ENCODE results near the gene ANKRD9. TPM values are rescaled to one million over a fixed set of nuclear protein-coding genes. Genes with fewer than 3 reads are reported as not detected.
"Not testable (repeated sequence)": the region's sequence is repeated elsewhere in the genome, so short reads cannot be mapped to it uniquely, and the experiment has no call there.

Gene ANKRD9, protein sequence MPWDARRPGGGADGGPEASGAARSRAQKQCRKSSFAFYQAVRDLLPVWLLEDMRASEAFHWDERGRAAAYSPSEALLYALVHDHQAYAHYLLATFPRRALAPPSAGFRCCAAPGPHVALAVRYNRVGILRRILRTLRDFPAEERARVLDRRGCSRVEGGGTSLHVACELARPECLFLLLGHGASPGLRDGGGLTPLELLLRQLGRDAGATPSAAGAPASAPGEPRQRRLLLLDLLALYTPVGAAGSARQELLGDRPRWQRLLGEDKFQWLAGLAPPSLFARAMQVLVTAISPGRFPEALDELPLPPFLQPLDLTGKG
- 137 TPM for total RNA-seq
- long read RNA-seq, full-length matches to known transcripts = 362 of 435 reads
- long read RNA-seq, partial matches to known transcripts = 0 of 435 reads
- long read RNA-seq, other reads (novel, unspliced or antisense) = 73 of 435 reads

DNA sequence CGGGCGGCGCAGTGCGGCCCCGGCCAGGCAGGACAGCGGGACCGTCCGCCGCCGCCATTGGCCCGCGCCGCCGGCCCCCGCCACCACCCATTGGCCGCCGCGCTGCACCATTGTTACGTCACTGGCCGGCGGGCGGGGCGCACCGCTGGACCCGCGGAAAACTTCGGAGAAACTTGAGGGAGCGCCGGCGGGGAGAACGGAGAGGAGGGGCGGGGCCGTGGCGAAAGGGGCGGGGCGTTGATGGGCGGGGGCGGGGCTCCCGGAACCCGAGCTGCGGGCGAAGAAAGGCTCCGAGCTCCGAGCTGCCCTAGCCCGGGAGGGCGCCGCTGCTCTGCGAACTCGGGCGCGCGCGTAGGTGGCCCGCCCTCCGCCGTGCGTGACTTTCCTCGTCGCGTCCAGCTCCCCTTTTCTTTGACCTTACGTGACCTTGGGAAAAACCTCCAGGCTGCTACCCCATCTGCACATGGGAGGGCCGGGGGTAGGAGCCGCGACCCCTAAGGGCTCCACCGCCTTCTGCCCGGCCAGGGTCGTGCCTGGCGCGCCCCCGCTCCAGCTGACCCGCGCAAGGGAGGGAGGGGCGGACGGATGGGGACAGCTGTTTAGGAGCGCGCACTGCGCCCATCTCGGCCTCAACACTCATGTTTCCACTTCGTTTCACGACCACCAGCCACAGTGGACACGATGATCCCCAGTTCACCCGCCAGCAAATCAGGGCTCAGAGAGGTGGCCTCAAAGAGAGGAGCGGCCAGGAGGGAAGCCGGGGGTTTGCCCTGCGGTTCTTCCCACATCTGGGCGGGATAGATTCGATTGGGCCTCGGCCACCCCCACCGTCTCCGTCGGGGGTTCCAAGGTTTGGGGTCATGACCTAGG, at the start of gene ANKRD9:
Gene ANKRD9, minus strand, starts transcription at position 31 of the 870 bp plus-strand sequence. CDS start 1,887 bp downstream, outside the sequence.
- intact Hi-C loops (cut with DNase I) = loop anchor here (5.0 to 10.0 kb wide), 2 partner anchors 193 to 275 kb away; partner anchors contain the start of gene ZNF839

DNA sequence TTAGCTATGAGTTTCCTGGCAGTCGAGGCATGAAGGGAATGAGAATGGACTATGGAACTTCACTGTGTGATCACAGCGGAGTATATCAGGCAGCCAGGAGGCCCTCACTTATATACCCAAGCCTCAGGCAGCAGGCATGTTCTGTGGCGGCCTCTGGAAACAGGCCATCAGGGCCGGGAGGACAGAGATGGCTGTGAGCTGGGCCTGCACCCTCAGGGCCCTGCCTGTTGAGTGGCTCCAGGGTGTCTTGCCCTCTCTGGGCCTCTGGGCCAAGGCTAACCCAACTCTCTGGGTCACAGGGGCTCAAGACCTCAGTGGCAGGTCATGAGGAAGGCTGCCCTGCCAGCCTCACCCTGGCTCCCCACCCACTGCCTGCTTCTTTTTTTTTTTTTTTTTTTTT, 49.0 kb upstream of the ANKRD9 start:
- intact Hi-C loops (cut with DNase I) = no loop called here

More for the DNA sequence above, at the start of gene ANKRD9:
- DNase-seq (ENCODE audit: low spot score) = peak; percentile 97

DNA sequence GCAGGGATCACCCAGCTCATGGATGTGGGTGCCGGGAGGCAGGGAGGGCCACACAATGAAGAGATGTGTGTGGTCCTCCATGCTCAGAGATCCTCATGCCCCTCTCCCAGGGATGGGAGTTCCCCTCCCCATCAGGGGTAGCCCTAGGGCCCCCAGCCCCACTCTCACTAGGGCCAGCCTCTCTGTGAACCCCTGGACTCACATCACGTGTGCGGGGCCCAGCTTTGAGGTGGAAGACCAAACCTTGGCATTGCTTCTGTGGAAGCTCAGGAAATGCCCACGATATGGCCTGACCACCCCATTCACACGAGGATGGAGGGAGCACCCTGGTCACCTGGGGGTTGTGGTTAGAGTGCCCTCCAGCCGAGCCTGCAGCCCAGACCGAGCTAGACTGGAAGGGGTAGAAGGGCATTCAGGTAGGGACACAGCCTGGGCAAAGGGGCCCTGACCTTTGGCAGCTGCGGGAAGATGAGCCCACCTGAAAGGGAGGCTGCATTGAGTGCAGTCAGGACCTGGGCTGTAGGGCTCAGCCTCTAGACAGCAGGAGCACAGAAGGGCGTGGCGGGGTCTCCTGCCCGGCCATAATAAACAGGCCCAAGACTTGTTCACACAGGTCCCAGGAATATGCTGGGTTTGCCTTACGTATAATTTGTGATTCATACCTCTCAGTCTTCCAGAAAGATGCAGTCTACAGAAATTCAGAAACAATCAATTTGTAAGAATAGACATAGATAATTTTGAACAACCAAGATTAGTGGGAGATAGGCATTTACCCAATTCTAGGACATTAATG, 48.1 kb upstream of the ANKRD9 start:
- intact Hi-C loops (cut with DNase I) = no loop called here
- DNase-seq (ENCODE audit: low spot score) = no peak

More for the DNA sequence above, 49.0 kb upstream of the ANKRD9 start:
- no peak for DNase-seq (ENCODE audit: low spot score)

DNA sequence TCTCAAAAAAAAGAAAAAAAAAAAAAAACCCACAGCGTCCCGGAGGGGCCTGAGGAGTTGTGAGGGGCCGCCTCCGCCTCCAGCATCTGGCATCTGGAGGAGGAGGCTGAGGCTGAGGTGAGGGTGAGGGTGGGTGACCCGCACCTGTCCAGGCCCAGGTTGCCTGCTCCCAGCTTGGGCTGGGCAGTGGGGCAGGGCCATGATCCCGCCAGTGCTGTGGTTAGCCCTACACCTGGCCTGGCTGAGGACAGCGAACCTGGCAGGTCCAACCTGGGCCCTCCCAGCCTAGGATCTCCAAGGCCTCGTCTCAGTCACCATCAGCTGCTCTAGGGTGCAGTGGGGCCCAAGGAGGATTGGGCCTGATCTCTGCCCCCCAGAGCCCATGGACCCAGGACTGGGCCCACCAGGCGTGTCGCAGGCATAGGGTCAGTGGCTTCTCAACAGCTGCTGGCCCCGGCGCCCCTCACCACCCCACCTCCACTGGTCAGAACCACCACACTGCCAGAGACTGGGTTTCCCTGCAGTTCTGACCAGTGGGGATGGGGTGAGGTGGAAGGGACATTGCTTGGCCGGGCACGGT, 46.6 kb upstream of the ANKRD9 start:
- DNase-seq (ENCODE audit: low spot score) = no peak
- intact Hi-C loops (cut with DNase I) = no loop called here

DNA sequence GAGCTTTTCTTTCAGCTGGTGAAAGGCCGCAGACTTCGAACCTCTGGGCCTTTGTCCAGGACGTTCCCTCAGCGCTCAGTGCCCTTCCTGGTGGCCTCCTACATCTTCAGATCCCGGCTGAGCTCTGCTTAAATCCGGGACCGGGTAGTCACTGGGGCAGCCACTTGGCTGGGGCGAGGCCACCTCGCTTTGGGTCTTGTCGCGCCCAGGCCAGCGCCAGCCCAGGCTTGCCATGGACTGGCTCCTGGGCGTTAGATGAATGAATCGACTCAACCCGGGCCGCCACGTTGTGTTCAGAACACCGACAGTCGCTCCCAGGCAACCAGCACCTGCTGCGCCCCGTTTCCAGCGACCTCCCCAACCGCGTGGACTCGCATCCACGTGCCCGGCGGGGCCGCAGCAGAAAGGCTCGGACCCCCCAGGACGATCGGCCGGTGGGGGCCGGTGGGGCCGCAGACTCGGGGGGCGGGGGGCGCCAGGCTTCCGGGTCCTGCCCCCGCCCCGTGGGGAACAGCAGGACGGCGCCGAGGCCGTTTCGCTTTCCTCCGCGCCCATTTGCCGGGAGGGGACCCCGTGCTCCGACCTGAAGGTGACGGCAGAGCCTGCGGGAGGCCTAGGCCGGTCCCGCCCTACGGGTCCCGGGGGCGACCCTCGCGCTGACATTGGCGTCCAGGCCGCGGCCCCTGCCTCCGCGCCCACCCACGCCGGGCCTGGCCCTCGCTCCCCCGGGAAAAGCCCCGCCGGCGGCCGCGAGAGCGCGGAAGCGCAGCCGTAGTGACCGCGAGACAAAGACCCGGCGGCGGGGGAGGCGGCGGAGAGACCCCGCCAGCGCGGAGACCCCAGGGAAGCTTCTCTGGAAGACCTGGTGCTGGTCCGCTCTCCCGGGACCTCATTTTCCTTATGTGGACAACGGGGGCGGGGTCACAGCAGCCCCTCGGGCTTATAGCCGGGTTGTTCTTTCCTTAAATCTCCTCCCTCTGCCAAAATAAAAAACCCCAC, 45.5 kb upstream of the ANKRD9 start:
- intact Hi-C loops (cut with DNase I) = no loop called here
- DNase-seq (ENCODE audit: low spot score) = peak; percentile 82

DNA sequence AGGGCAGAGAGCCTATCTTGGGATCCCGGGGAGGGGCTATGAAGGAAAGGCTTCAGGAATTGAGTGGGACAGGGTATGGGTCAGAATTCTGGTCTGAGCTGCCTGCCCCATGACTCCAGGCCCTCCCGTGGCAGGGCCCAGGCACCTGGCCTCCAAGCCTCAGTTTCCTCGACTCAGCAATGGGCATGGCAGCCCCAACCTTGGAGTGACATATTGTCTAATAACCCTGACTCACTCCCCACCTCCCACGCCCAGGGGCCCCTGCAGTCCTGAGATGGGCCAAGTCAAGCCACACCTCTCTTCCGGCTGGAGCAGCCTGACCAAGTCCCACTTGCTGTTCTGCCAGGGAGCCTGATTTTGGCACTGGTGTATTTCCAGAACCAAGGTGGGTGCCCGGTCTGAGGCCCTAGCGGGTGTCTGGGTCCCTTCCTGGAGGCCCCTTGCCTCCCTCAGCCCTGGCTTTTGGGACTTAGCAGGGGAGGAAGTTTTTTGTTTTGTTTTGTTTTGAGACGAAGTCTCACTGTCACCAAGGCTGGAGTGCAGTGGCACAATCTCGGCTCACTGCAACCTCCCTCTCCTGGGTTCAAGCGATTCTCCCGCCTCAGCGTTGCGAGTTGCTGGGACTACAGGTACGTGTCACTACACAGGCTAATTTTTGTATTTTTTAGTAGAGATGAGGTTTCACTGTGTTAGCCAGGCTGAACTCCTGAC, 42.6 kb upstream of the ANKRD9 start:
- no peak for DNase-seq (ENCODE audit: low spot score)
- intact Hi-C loops (cut with DNase I) = no loop called here

DNA sequence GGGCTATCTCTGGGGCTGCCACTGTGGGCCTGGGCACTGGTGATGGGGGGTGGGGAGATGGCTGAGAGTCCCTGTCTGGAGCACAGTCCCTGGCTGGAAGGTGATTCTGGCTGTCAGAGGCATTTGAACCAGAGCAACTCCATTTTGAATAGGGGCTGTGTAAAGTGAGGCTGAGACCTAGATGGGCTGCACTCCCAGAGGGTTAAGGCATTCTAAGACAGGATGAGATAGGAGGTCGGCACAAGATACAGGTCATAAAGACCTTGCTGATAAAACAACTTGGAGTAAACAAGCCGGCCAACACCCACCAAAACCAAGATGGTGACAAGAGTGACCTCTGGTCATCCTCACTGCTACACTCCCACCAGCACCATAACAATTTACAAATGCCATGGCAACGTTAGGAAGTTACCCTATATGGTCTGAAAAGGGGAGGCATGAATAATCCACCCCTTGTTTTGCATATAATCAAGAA, 41.4 kb upstream of the ANKRD9 start:
- DNase-seq (ENCODE audit: low spot score); intact Hi-C loops (cut with DNase I): not testable (repeated sequence)

DNA sequence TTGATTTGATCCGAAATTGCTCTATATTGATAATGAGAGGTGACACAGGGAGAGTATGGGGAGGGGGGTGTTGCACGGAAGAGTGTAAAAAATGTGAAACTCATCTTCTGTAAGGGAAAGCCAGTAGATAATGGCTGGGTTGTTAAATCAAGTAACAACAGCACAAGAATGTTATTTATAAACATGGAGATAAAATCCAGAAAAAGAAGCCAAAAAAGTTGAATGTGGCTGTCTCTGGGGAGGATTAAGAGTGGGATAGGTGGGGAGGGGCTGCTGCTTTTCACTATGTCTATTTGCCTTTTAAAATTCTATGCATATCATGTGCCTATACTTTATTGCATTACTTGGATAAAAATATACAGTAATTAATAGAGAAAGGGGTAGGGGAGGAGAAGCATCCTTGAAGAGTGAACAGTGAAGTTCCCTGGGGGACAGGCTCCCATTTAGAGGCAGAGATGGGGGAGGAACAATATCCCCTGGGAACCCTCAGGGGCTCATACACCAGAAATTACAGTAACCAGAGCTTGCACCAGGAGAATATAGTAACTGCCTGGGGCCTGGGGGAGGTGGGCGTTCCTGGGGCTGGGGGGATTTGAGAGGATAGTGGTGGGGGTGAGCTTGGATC, 39.2 kb upstream of the ANKRD9 start:
- intact Hi-C loops (cut with DNase I) = no loop called here
- DNase-seq (ENCODE audit: low spot score) = no peak

DNA sequence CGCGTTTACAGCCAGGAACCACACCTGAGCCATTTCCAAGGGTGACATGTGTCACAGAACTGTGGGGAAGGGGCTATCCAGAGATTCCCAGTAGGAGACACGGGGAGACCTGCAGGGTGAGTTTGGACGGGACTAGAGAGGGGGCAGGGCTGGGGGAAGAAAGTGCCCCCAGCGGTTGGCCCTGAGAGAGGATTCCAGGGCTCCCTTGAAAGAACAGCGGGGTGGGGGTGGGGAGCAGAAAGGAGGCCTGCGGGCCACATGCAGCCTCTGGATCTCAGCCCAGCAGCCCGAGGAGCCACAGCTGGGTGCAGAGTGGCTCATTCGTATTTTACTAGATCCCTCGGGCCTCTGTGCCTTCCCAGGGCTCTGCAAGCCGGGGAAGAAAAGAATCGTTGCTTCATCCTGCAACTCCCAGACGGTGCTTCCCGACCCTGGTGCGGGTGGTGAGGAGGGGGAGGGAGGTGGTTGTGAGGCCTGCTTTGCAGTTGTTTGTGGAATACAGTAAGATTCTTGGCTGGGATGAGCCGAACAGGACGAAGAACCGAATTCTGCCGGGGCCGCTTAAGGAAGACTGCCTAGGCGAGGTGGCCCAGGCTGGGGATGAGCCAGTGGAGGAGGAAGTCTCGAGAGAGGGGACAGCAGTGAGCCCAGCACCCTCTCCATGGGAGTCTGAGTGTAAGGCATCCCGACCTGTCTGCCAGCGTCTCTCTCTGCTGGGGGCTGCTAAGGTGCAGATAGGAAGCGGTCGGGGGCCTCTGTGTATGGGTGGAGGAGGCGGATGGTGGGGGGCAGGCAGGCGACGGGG, 36.1 kb upstream of the ANKRD9 start:
- intact Hi-C loops (cut with DNase I) = no loop called here
- DNase-seq (ENCODE audit: low spot score) = no peak

DNA sequence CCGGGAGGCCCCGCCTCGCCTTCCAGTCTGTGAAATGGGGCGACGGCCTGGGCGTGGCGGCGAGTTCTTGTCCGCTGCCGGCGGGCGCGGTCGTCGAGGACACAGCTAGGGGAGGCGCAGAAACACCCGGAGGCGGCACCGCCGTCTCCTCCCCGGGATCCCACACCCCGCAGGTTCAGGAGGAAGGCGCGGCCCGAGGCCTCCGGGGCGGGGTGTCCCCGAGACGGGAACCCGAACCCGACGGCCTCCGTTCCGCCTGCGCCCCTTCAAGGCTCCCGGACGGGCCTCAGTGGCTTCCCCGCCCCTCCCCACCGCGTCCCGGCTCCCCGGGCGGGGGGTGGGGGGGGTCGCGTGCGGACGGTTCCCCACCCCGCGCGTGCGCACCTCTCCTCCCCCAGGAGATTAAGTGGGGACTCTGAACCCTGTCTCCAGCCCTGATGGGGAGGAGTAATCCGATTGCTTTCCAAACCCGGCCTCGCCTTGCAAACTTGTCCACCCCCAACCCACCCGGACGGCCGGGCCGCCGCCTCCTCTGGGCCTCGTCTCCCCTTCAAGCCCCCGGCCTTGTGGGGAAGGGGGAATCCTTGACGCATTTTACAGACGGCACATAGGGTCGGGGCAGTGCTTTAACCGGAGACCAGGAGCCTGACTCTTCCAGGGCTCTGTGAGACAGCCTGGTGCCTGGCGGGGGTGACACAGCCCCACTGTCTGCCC, 35.3 kb upstream of the ANKRD9 start:
- DNase-seq (ENCODE audit: low spot score) = no peak
- intact Hi-C loops (cut with DNase I) = no loop called here

DNA sequence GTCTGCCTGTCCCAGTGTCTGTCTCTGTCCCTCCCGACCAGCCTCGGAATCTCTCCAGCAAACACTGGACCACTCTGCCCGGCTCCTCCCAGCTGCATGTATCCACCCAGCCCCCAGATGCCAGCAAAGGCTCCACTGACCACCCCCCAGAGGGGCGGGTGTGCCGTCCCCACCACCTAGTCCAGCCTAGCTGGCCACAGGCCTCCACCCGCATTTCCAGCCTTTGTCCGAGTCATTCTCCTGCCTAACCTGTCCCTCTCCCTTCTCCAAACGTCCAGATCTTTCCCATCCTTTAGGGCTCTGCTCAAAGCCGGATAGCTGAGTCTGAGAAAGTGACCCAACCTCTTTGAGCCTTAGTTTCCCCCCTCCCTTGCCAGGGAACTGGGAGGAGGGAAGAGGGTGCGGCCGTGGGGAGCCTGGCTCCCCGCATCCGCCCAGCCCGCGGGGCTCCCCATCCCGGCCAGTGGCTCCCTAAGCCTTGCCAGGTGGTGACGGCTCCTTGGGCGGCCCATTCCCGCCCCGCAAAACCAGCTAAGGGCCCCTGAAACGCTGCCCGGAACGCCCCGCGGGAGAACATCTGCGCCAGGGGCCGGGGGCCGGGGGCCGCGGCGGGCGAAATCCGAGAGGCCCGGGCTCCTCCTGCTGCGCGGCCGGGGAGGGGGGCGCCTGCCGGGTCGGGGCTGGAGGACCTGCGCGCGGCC, 34.6 kb upstream of the ANKRD9 start:
- intact Hi-C loops (cut with DNase I) = no loop called here
- no peak for DNase-seq (ENCODE audit: low spot score)

DNA sequence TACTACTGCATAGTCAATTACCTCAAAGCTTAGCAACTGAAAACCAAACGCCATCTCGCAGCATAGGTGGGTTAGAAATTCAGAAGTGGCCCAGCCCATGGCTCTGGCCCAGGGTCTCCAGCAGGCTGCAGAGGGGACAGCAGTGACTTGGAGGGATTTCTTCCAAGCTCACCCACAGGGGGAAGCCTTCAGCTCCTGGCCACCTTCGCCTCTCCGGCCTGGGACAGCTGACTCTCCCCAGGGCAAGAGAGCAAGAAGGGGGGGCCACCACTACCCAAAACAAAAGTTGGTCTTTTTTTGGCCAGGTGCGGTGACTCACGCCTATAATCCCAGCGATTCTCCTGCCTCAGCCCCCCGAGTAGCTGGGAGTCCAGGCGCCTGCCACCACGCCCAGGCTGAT, 32.2 kb upstream of the ANKRD9 start:
- no peak for DNase-seq (ENCODE audit: low spot score)
- intact Hi-C loops (cut with DNase I) = no loop called here

DNA sequence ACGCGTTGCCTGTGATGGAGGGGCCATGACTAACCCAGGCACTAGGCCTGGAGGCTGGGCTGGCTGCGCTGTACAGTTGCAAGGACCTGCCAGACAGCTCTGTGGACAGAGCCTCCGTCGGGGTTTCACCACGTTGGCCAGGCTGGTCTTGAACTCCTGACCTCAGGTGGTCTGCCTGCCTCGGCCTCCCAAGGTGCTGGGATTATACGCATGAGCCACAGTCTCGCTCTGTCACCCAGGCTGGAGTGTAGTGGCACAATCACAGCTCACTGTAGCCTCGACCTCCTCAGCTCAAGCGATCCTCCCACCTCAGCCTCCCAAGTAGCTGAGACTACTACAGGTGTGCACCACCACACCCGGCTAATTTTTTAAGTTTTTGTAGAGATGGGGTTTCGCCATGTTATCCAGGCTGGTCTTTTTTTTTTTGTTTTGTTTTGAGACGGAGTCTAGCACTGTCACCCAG, 31.5 kb upstream of the ANKRD9 start:
- intact Hi-C loops (cut with DNase I); DNase-seq (ENCODE audit: low spot score): not testable (repeated sequence)

DNA sequence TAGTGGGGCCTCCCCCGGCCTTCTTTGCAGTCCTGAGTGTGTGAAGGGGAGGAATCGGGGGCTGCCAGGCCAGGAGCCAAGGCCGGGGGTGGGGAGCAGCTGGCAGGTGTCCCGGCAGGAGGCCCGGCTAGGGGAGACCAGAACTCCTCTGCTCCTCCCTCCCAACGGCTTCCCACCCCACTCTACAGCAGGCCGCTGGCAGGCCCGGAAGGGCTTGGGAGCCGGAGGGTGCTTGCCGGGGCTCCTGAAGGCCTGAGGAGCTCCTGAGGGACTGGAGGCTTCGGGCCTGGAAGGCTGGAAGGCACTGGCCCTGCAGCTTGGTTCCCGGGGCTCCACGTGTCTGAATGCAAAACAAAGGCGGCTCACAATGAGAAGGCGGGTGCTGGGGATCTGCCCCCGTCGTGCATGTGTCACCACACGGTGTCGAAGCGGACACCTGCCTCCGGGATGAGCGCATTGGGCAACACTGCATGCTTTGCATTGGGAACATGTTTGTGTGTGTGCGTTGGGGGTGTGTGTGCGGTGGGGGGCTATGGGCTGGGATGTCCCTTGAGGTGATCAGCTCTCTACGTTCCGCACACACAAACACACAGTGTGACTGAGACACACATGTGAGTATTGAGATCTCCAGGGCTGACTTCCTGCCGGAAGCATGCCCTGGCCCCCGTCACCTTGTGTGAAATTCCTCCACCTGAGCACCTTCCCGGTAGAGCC, 30.9 kb upstream of the ANKRD9 start:
- DNase-seq (ENCODE audit: low spot score) = no peak
- intact Hi-C loops (cut with DNase I) = no loop called here

Data from cardiac septum (tissue), 1 donor.